ENCODE data around the gene NTNG2.

Gene NTNG2

DNA sequence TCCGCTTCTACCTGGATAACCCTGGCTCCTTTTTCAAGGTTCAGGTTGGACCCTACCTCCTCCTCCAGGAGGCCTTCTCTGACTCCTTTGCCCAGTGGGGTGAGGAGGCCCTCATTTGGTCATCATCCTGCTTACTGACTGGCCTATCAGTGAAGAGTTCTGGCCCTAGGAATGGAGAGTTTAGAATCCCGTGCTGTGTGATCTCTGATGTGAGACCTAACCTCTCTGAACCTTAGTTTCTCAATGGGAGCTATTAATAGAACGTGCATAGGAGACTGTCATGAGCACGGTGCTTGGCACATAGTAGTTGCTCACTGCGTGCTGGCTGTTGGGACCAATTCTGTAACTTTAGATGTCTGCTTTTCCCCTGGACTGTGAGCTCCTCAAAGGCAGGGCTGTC, 10.3 kb downstream of the NTNG2 start:
- H3K4me1 ChIP-seq (ENCODE audit: control insufficient read depth, insufficient read depth, low read length) = 0 out of 2 replicates have a peak, but pooled peaks cover 8% of the 10 kb centered on the region
- H3K27ac ChIP-seq (ENCODE audit: low read depth, low read length) = no peak overlapping the region
- H3K9ac ChIP-seq (ENCODE audit: low read length) = no peak overlapping the region
- no peaks in the 10 kb centered on the region for H3K36me3 ChIP-seq (ENCODE audit: control insufficient read depth, insufficient read depth, low read length)
- no peaks in the 10 kb centered on the region for H3K9me3 ChIP-seq (ENCODE audit: control insufficient read depth, insufficient read depth, low read depth, low read length)
- no peak overlapping the region for H3K4me3 ChIP-seq (ENCODE audit: low read depth, low read length)
- H3K27me3 ChIP-seq (ENCODE audit: control insufficient read depth, insufficient read depth, low read length) = peaks cover 14% of the 10 kb centered on the region; the same call in 1 of the 2 replicates

DNA sequence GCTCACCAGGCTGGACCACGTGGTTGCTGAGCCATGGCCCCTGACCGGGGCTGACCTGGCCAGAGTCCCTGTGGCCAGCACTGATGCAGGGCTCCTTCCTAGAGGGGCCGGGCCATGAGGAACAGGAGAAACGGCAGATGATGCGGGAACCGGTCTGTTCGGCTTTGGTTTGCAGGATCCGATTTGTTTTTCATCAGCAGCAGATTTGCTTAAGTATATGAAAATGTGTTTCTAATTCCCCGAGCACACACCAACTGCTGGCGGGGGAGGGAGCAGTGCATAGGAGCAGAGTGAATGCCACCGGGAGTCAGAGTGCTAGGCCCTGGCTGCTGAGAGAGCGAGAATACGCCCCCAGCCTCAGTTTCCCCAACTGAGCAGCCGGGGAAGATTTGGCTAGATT, 13.6 kb downstream of the NTNG2 start:
- no peak overlapping the region for H3K9ac ChIP-seq (ENCODE audit: low read length)
- H3K36me3 ChIP-seq (ENCODE audit: control insufficient read depth, insufficient read depth, low read length) = no peaks in the 10 kb centered on the region
- no peak overlapping the region for H3K27ac ChIP-seq (ENCODE audit: low read depth, low read length)
- no peak overlapping the region for H3K4me3 ChIP-seq (ENCODE audit: low read depth, low read length)
- no peaks in the 10 kb centered on the region for H3K9me3 ChIP-seq (ENCODE audit: control insufficient read depth, insufficient read depth, low read depth, low read length)
- H3K27me3 ChIP-seq (ENCODE audit: control insufficient read depth, insufficient read depth, low read length) = peaks cover 7% of the 10 kb centered on the region; the same call in 1 of the 2 replicates
- H3K4me1 ChIP-seq (ENCODE audit: control insufficient read depth, insufficient read depth, low read length) = 0 out of 2 replicates have a peak, but pooled peaks cover 2% of the 10 kb centered on the region

DNA sequence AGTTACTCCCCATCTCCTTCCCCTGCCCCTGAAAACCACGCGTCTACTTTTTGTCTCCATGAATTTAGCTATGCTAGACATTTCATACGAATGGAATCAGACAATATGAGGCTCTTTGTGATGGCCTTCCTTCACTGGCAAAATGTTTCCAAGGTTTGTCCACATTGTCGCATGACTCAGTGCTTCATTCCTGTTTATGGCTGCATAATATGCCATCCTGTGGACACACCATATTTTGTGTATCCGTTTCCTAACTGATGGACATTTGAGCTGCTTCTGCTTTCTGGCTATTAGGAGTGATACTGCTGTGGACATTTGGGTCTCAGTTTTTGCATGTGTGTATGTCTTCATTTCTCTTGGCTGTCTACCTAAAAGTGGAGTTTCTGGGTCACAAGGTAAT, 14.5 kb downstream of the NTNG2 start:
- H3K9ac ChIP-seq (ENCODE audit: low read length) = no peak overlapping the region
- H3K27ac ChIP-seq (ENCODE audit: low read depth, low read length) = no peak overlapping the region
- H3K4me1 ChIP-seq (ENCODE audit: control insufficient read depth, insufficient read depth, low read length) = no peaks in the 10 kb centered on the region
- H3K4me3 ChIP-seq (ENCODE audit: low read depth, low read length) = no peak overlapping the region
- H3K36me3 ChIP-seq (ENCODE audit: control insufficient read depth, insufficient read depth, low read length) = no peaks in the 10 kb centered on the region
- no peaks in the 10 kb centered on the region for H3K9me3 ChIP-seq (ENCODE audit: control insufficient read depth, insufficient read depth, low read depth, low read length)
- peaks cover 9% of the 10 kb centered on the region; the same call in 1 of the 2 replicates for H3K27me3 ChIP-seq (ENCODE audit: control insufficient read depth, insufficient read depth, low read length)

DNA sequence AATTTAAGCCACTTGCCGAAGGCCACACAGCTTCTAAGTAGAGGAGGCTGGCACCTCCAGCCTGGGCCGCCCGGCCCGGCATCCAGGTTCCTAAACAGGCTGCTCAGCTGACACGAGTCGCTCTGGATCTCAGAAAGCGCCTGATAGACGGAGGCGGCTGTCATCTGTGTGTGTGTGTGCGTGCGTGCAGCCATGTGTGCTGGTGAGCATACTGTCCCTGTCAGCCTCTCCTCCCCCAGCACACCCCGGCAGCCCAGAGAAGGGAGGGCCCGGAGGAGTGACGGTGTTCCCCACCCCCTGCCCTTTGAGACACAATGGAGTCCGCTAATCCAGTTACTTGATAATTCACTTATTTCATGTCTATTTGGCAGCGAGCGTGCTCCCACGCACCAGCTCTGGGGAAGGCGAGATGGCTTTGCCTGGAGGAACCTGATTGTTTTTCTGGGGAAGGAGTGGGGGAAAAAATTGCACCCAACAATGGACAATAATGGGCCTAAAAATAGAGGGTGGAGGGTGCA, 20.0 kb downstream of the NTNG2 start:
- Histone ChIP-seq H3K27ac (ENCODE audit: low read depth, low read length) (no peak overlapping the region), H3K4me1 (ENCODE audit: control insufficient read depth, insufficient read depth, low read length) (peaks cover 51% of the 10 kb centered on the region), H3K27me3 (ENCODE audit: control insufficient read depth, insufficient read depth, low read length) (peaks cover 27% of the 10 kb centered on the region), H3K9ac (ENCODE audit: low read length) (no peak overlapping the region), H3K36me3 (ENCODE audit: control insufficient read depth, insufficient read depth, low read length) (no peaks in the 10 kb centered on the region), H3K4me3 (ENCODE audit: low read depth, low read length) (no peak overlapping the region), H3K9me3 (ENCODE audit: control insufficient read depth, insufficient read depth, low read depth, low read length) (no peaks in the 10 kb centered on the region)

DNA sequence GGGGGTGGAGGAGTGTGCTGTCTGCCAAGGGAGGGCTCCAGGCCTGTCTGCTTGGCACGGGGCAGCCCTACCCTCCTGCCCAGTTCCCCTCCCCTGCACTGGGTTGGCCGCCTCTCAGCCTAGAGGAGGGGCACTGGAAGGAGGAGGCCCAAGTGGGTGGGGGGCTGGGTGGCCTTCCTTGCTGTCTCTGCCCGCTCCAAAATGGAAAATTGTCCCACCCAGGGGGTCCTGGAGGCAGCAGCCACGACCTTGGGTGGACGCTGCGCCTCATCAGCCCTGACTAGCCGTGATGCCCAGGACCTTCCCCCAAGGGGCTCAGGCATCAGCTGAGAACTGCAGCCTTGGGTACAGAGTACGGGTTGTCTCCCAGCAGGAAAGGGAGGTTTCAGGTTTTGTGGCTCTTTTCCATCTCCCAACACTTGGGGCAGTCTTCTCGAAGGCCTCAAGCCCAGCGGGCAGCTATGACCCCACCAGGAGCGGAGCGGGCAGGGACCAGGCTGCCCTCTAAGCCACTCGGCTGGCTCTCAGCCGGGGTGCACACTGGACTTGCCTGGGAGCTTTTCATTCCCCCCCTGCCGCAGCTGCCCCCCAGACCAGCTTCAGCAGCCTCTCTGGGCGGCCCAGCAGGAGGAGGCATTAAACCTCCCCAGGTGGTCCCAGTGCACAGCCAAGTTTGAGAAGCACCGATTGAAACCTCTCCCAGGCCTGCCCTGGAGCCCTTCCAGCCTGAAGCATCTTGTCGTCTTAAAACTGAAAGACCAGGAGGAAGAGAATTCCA, 20.6 kb downstream of the NTNG2 start:
- peaks cover 56% of the 10 kb centered on the region for H3K4me1 ChIP-seq (ENCODE audit: control insufficient read depth, insufficient read depth, low read length)
- H3K4me3 ChIP-seq (ENCODE audit: low read depth, low read length) = no peak overlapping the region
- H3K27ac ChIP-seq (ENCODE audit: low read depth, low read length) = no peak overlapping the region
- H3K9ac ChIP-seq (ENCODE audit: low read length) = no peak overlapping the region
- no peaks in the 10 kb centered on the region for H3K9me3 ChIP-seq (ENCODE audit: control insufficient read depth, insufficient read depth, low read depth, low read length)
- H3K27me3 ChIP-seq (ENCODE audit: control insufficient read depth, insufficient read depth, low read length) = peaks cover 34% of the 10 kb centered on the region
- H3K36me3 ChIP-seq (ENCODE audit: control insufficient read depth, insufficient read depth, low read length) = no peaks in the 10 kb centered on the region

DNA sequence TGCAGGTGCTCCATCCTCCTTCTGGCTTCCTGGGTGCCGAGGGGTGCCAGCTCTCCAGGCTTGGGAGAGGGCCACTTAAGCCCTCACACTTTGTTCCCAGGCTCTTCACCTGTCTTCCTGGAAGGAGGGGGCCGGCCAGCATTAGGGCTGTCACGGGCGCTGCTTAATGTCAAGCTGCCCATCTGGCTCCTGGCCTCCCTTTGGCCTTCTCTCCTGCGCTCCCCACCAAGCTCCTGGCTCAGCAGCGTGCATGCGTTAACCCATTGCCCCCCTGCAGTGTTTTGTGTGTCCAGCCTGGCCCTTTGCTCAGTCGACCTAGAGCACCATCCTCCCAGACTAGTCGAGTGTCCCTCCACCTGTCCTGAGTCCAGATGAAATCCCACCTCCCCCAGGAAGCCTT, 21.3 kb downstream of the NTNG2 start:
- H3K36me3 ChIP-seq (ENCODE audit: control insufficient read depth, insufficient read depth, low read length) = no peaks in the 10 kb centered on the region

DNA sequence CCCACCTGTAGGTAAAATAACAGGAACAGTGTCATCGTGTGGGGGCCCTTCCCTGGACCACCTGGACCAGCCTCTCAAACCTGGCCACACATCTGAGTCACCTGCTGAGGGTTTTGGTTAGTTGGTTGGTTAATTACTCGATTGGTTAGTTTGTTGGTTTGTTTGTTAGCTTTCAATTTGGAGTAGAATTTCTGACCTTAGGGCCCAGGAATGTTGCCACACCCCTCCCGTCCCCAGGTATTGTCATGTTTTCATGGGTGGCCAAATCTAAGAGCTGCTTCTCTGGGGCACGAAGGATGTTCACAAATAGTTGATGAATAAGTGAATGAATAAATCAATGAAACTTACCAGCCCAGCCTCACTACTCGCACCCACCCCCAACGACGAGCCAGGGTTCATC, 21.9 kb downstream of the NTNG2 start:
- H3K4me3 ChIP-seq (ENCODE audit: low read depth, low read length) = peak overlapping the region; percentile 28; the same call in 1 of the 2 replicates
- H3K9me3 ChIP-seq (ENCODE audit: control insufficient read depth, insufficient read depth, low read depth, low read length) = no peaks in the 10 kb centered on the region
- peaks cover 46% of the 10 kb centered on the region for H3K27me3 ChIP-seq (ENCODE audit: control insufficient read depth, insufficient read depth, low read length)
- H3K36me3 ChIP-seq (ENCODE audit: control insufficient read depth, insufficient read depth, low read length) = no peaks in the 10 kb centered on the region
- peaks cover 65% of the 10 kb centered on the region for H3K4me1 ChIP-seq (ENCODE audit: control insufficient read depth, insufficient read depth, low read length)
- no peak overlapping the region for H3K9ac ChIP-seq (ENCODE audit: low read length)
- H3K27ac ChIP-seq (ENCODE audit: low read depth, low read length) = no peak overlapping the region; the same call in 1 of the 2 replicates

More for the DNA sequence above, 21.3 kb downstream of the NTNG2 start:
- no peak overlapping the region for H3K27ac ChIP-seq (ENCODE audit: low read depth, low read length)
- H3K9me3 ChIP-seq (ENCODE audit: control insufficient read depth, insufficient read depth, low read depth, low read length) = no peaks in the 10 kb centered on the region
- H3K4me1 ChIP-seq (ENCODE audit: control insufficient read depth, insufficient read depth, low read length) = peaks cover 62% of the 10 kb centered on the region
- no peak overlapping the region; the same call in 1 of the 2 replicates for H3K4me3 ChIP-seq (ENCODE audit: low read depth, low read length)
- no peak overlapping the region for H3K9ac ChIP-seq (ENCODE audit: low read length)
- peaks cover 40% of the 10 kb centered on the region for H3K27me3 ChIP-seq (ENCODE audit: control insufficient read depth, insufficient read depth, low read length)

DNA sequence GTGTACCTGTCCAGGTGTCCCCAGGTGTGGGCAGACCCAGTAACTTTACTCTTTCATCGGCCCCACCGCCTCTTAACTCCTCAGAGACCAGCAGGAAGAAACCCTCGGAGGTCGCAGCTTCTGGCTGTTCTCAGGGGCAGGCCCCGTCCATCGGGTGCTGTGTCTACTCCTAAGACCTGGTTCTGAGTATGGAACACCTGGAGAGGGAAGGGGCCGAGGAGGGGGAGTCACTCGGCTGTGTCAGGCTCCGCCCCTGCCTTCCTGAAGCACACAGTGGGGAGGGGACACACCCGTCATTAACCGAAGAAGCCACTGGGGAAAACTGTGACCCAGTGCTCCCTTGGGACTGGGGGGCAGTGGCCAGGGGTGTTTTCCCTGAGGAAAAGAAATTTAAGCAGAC, 22.3 kb downstream of the NTNG2 start:
- peak overlapping the region; percentile 28; the same call in 1 of the 2 replicates for H3K4me3 ChIP-seq (ENCODE audit: low read depth, low read length)
- no peaks in the 10 kb centered on the region for H3K9me3 ChIP-seq (ENCODE audit: control insufficient read depth, insufficient read depth, low read depth, low read length)
- H3K36me3 ChIP-seq (ENCODE audit: control insufficient read depth, insufficient read depth, low read length) = no peaks in the 10 kb centered on the region
- peaks cover 65% of the 10 kb centered on the region for H3K4me1 ChIP-seq (ENCODE audit: control insufficient read depth, insufficient read depth, low read length)
- H3K27me3 ChIP-seq (ENCODE audit: control insufficient read depth, insufficient read depth, low read length) = peaks cover 47% of the 10 kb centered on the region
- no peak overlapping the region for H3K9ac ChIP-seq (ENCODE audit: low read length)
- no peak overlapping the region; the same call in 1 of the 2 replicates for H3K27ac ChIP-seq (ENCODE audit: low read depth, low read length)

DNA sequence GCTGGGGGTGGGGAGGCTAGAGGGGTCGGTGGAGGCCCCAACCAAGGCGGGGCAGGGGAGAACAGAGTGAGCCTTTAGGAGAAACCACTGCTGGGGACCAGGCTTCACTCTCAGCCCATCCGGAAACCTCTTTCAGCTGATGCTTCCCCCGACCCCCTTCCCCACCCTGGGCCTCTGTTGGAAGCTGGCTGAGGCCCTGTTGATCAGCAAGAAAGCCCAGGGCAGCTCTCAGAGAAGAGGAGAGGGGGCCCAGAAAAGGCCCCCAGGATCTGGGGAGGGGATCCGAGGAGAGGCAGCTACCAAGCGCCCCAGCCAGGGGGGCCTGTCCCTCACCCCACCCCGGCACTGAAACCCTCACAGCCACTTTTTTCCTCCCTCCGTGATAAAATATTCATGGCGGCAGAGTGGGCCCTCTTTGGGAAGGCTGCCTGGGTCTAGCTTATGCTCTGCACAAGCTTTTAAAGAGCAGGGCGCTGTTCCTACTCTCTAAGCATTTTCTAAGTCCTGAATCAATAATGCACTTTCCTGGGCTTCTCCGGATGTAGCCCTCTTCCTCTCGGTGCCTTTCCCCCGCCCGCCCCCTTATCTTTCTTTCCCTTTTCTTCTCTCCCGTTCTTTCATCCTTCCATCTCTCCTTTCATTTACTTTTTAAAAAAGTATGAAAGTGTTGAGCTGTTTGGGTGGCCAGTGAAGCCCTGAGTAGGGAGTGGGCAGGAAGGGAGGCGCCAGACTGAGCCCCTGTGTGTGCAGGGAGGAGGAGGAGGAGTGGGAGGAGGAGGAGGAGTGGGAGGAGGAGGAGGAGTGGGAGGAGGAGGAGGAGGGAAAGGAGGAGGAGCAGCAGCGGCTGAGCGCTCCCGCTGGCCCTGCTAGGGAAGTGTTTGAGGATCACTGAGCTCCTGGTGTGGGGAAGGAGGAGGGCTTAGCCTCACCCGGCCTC, 23.5 kb downstream of the NTNG2 start:
- Histone ChIP-seq H3K27me3 (ENCODE audit: control insufficient read depth, insufficient read depth, low read length) (peaks cover 40% of the 10 kb centered on the region), H3K9ac (ENCODE audit: low read length) (no peak overlapping the region), H3K36me3 (ENCODE audit: control insufficient read depth, insufficient read depth, low read length) (no peaks in the 10 kb centered on the region), H3K9me3 (ENCODE audit: control insufficient read depth, insufficient read depth, low read depth, low read length) (no peaks in the 10 kb centered on the region), H3K27ac (ENCODE audit: low read depth, low read length) (no peak overlapping the region), H3K4me1 (ENCODE audit: control insufficient read depth, insufficient read depth, low read length) (peaks cover 65% of the 10 kb centered on the region), H3K4me3 (ENCODE audit: low read depth, low read length) (peak overlapping the region; percentile 14)

DNA sequence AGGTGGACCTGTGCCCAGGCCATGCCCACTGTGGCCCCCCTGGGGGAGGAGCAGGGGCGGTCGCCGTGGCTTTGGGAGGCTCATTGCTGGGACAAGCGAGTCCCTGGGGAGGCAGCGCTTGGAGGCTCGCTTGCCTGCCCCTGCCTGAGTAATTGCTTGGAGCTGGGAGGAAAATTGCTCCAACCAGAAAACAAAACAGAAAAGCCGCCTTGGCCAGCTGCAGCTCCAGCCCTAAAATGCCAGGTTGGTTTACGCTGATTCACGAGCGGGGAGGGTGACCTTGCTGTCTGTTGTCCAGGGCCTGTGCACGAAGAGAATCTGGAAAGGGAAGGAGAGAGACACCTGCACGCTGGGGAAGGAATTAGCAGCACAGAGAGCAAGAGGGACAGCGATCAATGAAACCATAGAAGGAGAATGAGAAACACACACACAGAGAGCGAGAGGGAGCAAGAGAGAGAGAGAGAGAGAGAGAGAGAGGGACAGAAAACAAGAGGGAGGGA, 25.3 kb downstream of the NTNG2 start:
- peaks cover 57% of the 10 kb centered on the region for H3K4me1 ChIP-seq (ENCODE audit: control insufficient read depth, insufficient read depth, low read length)
- H3K9ac ChIP-seq (ENCODE audit: low read length) = no peak overlapping the region
- peaks cover 38% of the 10 kb centered on the region for H3K27me3 ChIP-seq (ENCODE audit: control insufficient read depth, insufficient read depth, low read length)

More for the DNA sequence above, 25.3 kb downstream of the NTNG2 start:
- Histone ChIP-seq H3K36me3 (ENCODE audit: control insufficient read depth, insufficient read depth, low read length) (no peaks in the 10 kb centered on the region), H3K27ac (ENCODE audit: low read depth, low read length) (no peak overlapping the region), H3K9me3 (ENCODE audit: control insufficient read depth, insufficient read depth, low read depth, low read length) (no peaks in the 10 kb centered on the region), H3K4me3 (ENCODE audit: low read depth, low read length) (peak overlapping the region; percentile 38)

All from HUES6 (cell line).